ENCODE data around the gene AGO1.
"Not testable (repeated sequence)": the region's sequence is repeated elsewhere in the genome, so short reads cannot be mapped to it uniquely, and the experiment has no call there.

AGO1 gene

GRCh38 chr1:35935442-35936388 lies 52.7 kb downstream of the AGO1 start:
- peak overlapping the region; percentile 12; the same call in 1 of the 2 replicates for H3K4me3 ChIP-seq (ENCODE audit: low read depth, low read length)
- no peak overlapping the region for H3K27ac ChIP-seq (ENCODE audit: low read depth, low read length)

GRCh38 chr1:35936838-35937237 lies 53.8 kb downstream of the AGO1 start:
- Histone ChIP-seq H3K27ac (ENCODE audit: low read depth, low read length) (no peak overlapping the region), H3K9me3 (ENCODE audit: control insufficient read depth, insufficient read depth, low read depth, low read length) (no peaks in the 10 kb centered on the region), H3K4me1 (ENCODE audit: control insufficient read depth, insufficient read depth, low read length) (peaks cover 14% of the 10 kb centered on the region), H3K27me3 (ENCODE audit: control insufficient read depth, insufficient read depth, low read length) (no peaks in the 10 kb centered on the region), H3K9ac (ENCODE audit: low read length) (no peak overlapping the region), H3K36me3 (ENCODE audit: control insufficient read depth, insufficient read depth, low read length) (no peaks in the 10 kb centered on the region), H3K4me3 (ENCODE audit: low read depth, low read length) (no peak overlapping the region)

More at GRCh38 chr1:35935442-35936388, 52.7 kb downstream of the AGO1 start:
- Histone ChIP-seq H3K9me3 (ENCODE audit: control insufficient read depth, insufficient read depth, low read depth, low read length) (no peaks in the 10 kb centered on the region), H3K27me3 (ENCODE audit: control insufficient read depth, insufficient read depth, low read length) (no peaks in the 10 kb centered on the region), H3K9ac (ENCODE audit: low read length) (no peak overlapping the region), H3K36me3 (ENCODE audit: control insufficient read depth, insufficient read depth, low read length) (no peaks in the 10 kb centered on the region), H3K4me1 (ENCODE audit: control insufficient read depth, insufficient read depth, low read length) (peaks cover 14% of the 10 kb centered on the region)

GRCh38 chr1:35939484-35939883 lies 56.5 kb downstream of the AGO1 start:
- no peak overlapping the region for H3K27ac ChIP-seq (ENCODE audit: low read depth, low read length)
- H3K4me3 ChIP-seq (ENCODE audit: low read depth, low read length): no peak overlapping the region
- 0 out of 2 replicates have a peak, but pooled peaks cover 6% of the 10 kb centered on the region for H3K4me1 ChIP-seq (ENCODE audit: control insufficient read depth, insufficient read depth, low read length)
- H3K9ac ChIP-seq (ENCODE audit: low read length): no peak overlapping the region
- no peaks in the 10 kb centered on the region for H3K9me3 ChIP-seq (ENCODE audit: control insufficient read depth, insufficient read depth, low read depth, low read length)
- H3K36me3 ChIP-seq (ENCODE audit: control insufficient read depth, insufficient read depth, low read length): no peaks in the 10 kb centered on the region
- H3K27me3 ChIP-seq (ENCODE audit: control insufficient read depth, insufficient read depth, low read length): no peaks in the 10 kb centered on the region

GRCh38 chr1:35945327-35945726 lies 62.3 kb downstream of the AGO1 start:
- Histone ChIP-seq H3K27ac (ENCODE audit: low read depth, low read length) (no peak overlapping the region), H3K36me3 (ENCODE audit: control insufficient read depth, insufficient read depth, low read length) (peaks cover 2% of the 10 kb centered on the region; the same call in 1 of the 2 replicates), H3K27me3 (ENCODE audit: control insufficient read depth, insufficient read depth, low read length) (no peaks in the 10 kb centered on the region), H3K9ac (ENCODE audit: low read length) (no peak overlapping the region), H3K9me3 (ENCODE audit: control insufficient read depth, insufficient read depth, low read depth, low read length) (no peaks in the 10 kb centered on the region), H3K4me3 (ENCODE audit: low read depth, low read length) (no peak overlapping the region), H3K4me1 (ENCODE audit: control insufficient read depth, insufficient read depth, low read length) (no peaks in the 10 kb centered on the region; the same call in 1 of the 2 replicates)

- no peak overlapping the region for H3K27ac ChIP-seq (ENCODE audit: low read depth, low read length)
- H3K9ac ChIP-seq (ENCODE audit: low read length): no peak overlapping the region
- H3K9me3 ChIP-seq (ENCODE audit: control insufficient read depth, insufficient read depth, low read depth, low read length): no peaks in the 10 kb centered on the region
- no peaks in the 10 kb centered on the region for H3K27me3 ChIP-seq (ENCODE audit: control insufficient read depth, insufficient read depth, low read length)
- no peaks in the 10 kb centered on the region; the same call in 1 of the 2 replicates for H3K4me1 ChIP-seq (ENCODE audit: control insufficient read depth, insufficient read depth, low read length)
- H3K4me3 ChIP-seq (ENCODE audit: low read depth, low read length): no peak overlapping the region
- H3K36me3 ChIP-seq (ENCODE audit: control insufficient read depth, insufficient read depth, low read length): peaks cover 5% of the 10 kb centered on the region; the same call in 1 of the 2 replicates
These were observed 64.5 kb downstream of the AGO1 start for GRCh38 chr1:35947547-35947946.

- Histone ChIP-seq H3K4me3 (ENCODE audit: low read depth, low read length) (no peak overlapping the region), H3K36me3 (ENCODE audit: control insufficient read depth, insufficient read depth, low read length) (no peaks in the 10 kb centered on the region), H3K9me3 (ENCODE audit: control insufficient read depth, insufficient read depth, low read depth, low read length) (no peaks in the 10 kb centered on the region), H3K27ac (ENCODE audit: low read depth, low read length) (no peak overlapping the region), H3K27me3 (ENCODE audit: control insufficient read depth, insufficient read depth, low read length) (no peaks in the 10 kb centered on the region), H3K4me1 (ENCODE audit: control insufficient read depth, insufficient read depth, low read length) (no peaks in the 10 kb centered on the region), H3K9ac (ENCODE audit: low read length) (no peak overlapping the region)
These were observed 75.5 kb downstream of the AGO1 start for GRCh38 chr1:35958558-35958957.

- Histone ChIP-seq H3K4me1 (ENCODE audit: control insufficient read depth, insufficient read depth, low read length) (no peaks in the 10 kb centered on the region), H3K27ac (ENCODE audit: low read depth, low read length) (no peak overlapping the region), H3K9ac (ENCODE audit: low read length) (no peak overlapping the region), H3K4me3 (ENCODE audit: low read depth, low read length) (no peak overlapping the region), H3K27me3 (ENCODE audit: control insufficient read depth, insufficient read depth, low read length) (no peaks in the 10 kb centered on the region), H3K36me3 (ENCODE audit: control insufficient read depth, insufficient read depth, low read length) (no peaks in the 10 kb centered on the region), H3K9me3 (ENCODE audit: control insufficient read depth, insufficient read depth, low read depth, low read length) (no peaks in the 10 kb centered on the region)
These were observed 76.3 kb downstream of the AGO1 start for GRCh38 chr1:35959304-35959703.

- peaks cover 3% of the 10 kb centered on the region for H3K36me3 ChIP-seq (ENCODE audit: control insufficient read depth, insufficient read depth, low read length)
- H3K27me3 ChIP-seq (ENCODE audit: control insufficient read depth, insufficient read depth, low read length): no peaks in the 10 kb centered on the region
- H3K27ac ChIP-seq (ENCODE audit: low read depth, low read length): no peak overlapping the region
- no peaks in the 10 kb centered on the region for H3K4me1 ChIP-seq (ENCODE audit: control insufficient read depth, insufficient read depth, low read length)
- no peak overlapping the region for H3K4me3 ChIP-seq (ENCODE audit: low read depth, low read length)
- H3K9me3 ChIP-seq (ENCODE audit: control insufficient read depth, insufficient read depth, low read depth, low read length): no peaks in the 10 kb centered on the region
- no peak overlapping the region for H3K9ac ChIP-seq (ENCODE audit: low read length)
These were observed 79.9 kb downstream of the AGO1 start for GRCh38 chr1:35962952-35963351.

- not testable (repeated sequence) for H3K36me3 ChIP-seq (ENCODE audit: control insufficient read depth, insufficient read depth, low read length); H3K4me1 ChIP-seq (ENCODE audit: control insufficient read depth, insufficient read depth, low read length); H3K27me3 ChIP-seq (ENCODE audit: control insufficient read depth, insufficient read depth, low read length); H3K4me3 ChIP-seq (ENCODE audit: low read depth, low read length); H3K9me3 ChIP-seq (ENCODE audit: control insufficient read depth, insufficient read depth, low read depth, low read length); H3K27ac ChIP-seq (ENCODE audit: low read depth, low read length); H3K9ac ChIP-seq (ENCODE audit: low read length)
These were observed 81.3 kb downstream of the AGO1 start for GRCh38 chr1:35964277-35964676.

- Histone ChIP-seq H3K4me1 (ENCODE audit: control insufficient read depth, insufficient read depth, low read length) (no peaks in the 10 kb centered on the region), H3K36me3 (ENCODE audit: control insufficient read depth, insufficient read depth, low read length) (peaks cover 27% of the 10 kb centered on the region), H3K27ac (ENCODE audit: low read depth, low read length) (no peak overlapping the region)
These were observed 85.4 kb downstream of the AGO1 start for GRCh38 chr1:35968396-35968795.

GRCh38 chr1:35971601-35972000 lies 88.6 kb downstream of the AGO1 start:
- Histone ChIP-seq H3K4me3 (ENCODE audit: low read depth, low read length) (no peak overlapping the region), H3K9me3 (ENCODE audit: control insufficient read depth, insufficient read depth, low read depth, low read length) (no peaks in the 10 kb centered on the region), H3K27me3 (ENCODE audit: control insufficient read depth, insufficient read depth, low read length) (no peaks in the 10 kb centered on the region), H3K4me1 (ENCODE audit: control insufficient read depth, insufficient read depth, low read length) (no peaks in the 10 kb centered on the region), H3K36me3 (ENCODE audit: control insufficient read depth, insufficient read depth, low read length) (peaks cover 29% of the 10 kb centered on the region), H3K9ac (ENCODE audit: low read length) (no peak overlapping the region), H3K27ac (ENCODE audit: low read depth, low read length) (no peak overlapping the region)

More at GRCh38 chr1:35968396-35968795, 85.4 kb downstream of the AGO1 start:
- Histone ChIP-seq H3K4me3 (ENCODE audit: low read depth, low read length) (no peak overlapping the region), H3K27me3 (ENCODE audit: control insufficient read depth, insufficient read depth, low read length) (no peaks in the 10 kb centered on the region), H3K9ac (ENCODE audit: low read length) (no peak overlapping the region), H3K9me3 (ENCODE audit: control insufficient read depth, insufficient read depth, low read depth, low read length) (no peaks in the 10 kb centered on the region)
